GM21515 (cell line): ENCODE measurements around the gene TPM2.

Experiments
- ATAC-seq: cut with Tn5 transposase; IDR thresholded peaks from one replicate; pipeline ENCODE4 v1.9.1; 2021; ENCODE audit not compliant: unreplicated experiment

TPM2 gene

GRCh38 chr9:35689542-35690293 is at the start of gene TPM2:
TPM2 (minus strand) TSS chr9:35689925; CDS start chr9:35689817, 108 bp downstream.
- ATAC-seq = no peak

GRCh38 chr9:35738924-35739323 is 49.2 kb upstream of the TPM2 start:
- no peak for ATAC-seq

- no peak for ATAC-seq
Measured at GRCh38 chr9:35738186-35738585, 48.5 kb upstream of the TPM2 start.

GRCh38 chr9:35737143-35737542 is 47.4 kb upstream of the TPM2 start:
- no peak for ATAC-seq

- no peak for ATAC-seq
Measured at GRCh38 chr9:35736201-35736633, 46.5 kb upstream of the TPM2 start.

GRCh38 chr9:35734096-35734495 is 44.4 kb upstream of the TPM2 start:
- ATAC-seq = no peak

GRCh38 chr9:35732800-35733541 is 43.2 kb upstream of the TPM2 start:
- ATAC-seq = peak; percentile 2

- ATAC-seq = peak; percentile 74
Measured at GRCh38 chr9:35732185-35732799, 42.6 kb upstream of the TPM2 start, which contains the start of the genes CREB3 and TLN1. CREB3 (plus strand) TSS chr9:35732666; CDS start chr9:35732773, 107 bp downstream. TLN1 (minus strand) TSS chr9:35732195; CDS start chr9:35725694, 6,501 bp downstream.

GRCh38 chr9:35731415-35732184 is 41.9 kb upstream of the TPM2 start:
- ATAC-seq = peak; percentile 1

GRCh38 chr9:35730486-35730854 is 40.7 kb upstream of the TPM2 start:
- ATAC-seq = no peak

GRCh38 chr9:35729700-35730485 is 40.2 kb upstream of the TPM2 start:
- no peak for ATAC-seq

- ATAC-seq = no peak
Measured at GRCh38 chr9:35729101-35729500, 39.4 kb upstream of the TPM2 start.

GRCh38 chr9:35728041-35728971 is 38.6 kb upstream of the TPM2 start:
- no peak for ATAC-seq

GRCh38 chr9:35727676-35728040 is 37.9 kb upstream of the TPM2 start:
- ATAC-seq = no peak

- ATAC-seq = no peak
Measured at GRCh38 chr9:35726931-35727330, 37.2 kb upstream of the TPM2 start.

- ATAC-seq = no peak
Measured at GRCh38 chr9:35725362-35725761, 35.6 kb upstream of the TPM2 start.

- ATAC-seq = no peak
Measured at GRCh38 chr9:35723908-35724307, 34.2 kb upstream of the TPM2 start.

- no peak for ATAC-seq
Measured at GRCh38 chr9:35723426-35723825, 33.7 kb upstream of the TPM2 start.

- ATAC-seq = no peak
Measured at GRCh38 chr9:35719546-35719945, 29.8 kb upstream of the TPM2 start.
